22Rv1 (cell line): ENCODE data around the gene PDE9A.

Source experiments
- H3K27ac ChIP-seq: fragments of 450-650 bp; 2 replicates; pipeline ENCODE4 v1.5.1; 2017
- CTCF ChIP-seq: fragments of 450-650 bp; IDR thresholded peaks from 2 replicates; pipeline ENCODE4 v1.5.1; 2017; ENCODE audit warnings: mild to moderate bottlenecking
- ZFX ChIP-seq: fragments of 450-650 bp; IDR thresholded peaks from 2 replicates; pipeline ENCODE4 v1.6.1; 2017; ENCODE audit warnings: antibody characterized with exemption, borderline replicate concordance

The PDE9A gene

DNA sequence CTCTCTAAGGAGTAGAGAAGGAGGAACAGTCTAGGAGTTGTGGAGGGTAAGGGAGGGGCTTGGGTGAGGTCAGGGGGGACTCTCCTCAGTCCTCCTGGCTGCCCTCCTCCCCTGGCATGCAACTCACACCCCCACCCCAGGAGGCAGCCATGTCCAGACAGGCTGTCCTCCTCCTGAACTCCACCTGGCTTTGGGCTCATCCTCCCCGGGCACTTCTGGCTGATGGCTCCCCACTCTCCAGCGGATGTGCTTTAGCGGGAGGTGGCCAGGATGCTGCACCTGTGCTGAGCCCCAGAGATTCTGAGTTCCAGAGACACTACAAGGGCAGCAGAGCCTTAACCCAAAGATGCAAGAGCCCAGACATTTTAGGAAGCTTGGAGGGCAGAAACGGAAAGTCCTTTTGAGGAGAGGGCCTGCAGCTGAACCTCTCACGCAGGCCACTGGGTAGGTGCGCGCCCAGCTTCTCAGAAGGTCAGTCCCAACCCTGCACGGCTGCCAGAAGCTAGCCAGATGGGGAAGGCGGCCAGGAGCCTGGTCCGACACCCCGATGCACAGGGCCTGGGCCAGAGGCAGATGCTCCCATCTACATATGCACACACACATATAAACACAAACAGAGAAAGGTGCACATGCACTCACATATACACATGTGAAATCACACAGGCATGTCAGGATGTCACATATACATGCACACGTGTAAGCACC lies 83.4 kb downstream of the PDE9A start:
- TF ChIP-seq CTCF (no peak), ZFX (no peak)
- no peak overlapping the region for H3K27ac ChIP-seq

DNA sequence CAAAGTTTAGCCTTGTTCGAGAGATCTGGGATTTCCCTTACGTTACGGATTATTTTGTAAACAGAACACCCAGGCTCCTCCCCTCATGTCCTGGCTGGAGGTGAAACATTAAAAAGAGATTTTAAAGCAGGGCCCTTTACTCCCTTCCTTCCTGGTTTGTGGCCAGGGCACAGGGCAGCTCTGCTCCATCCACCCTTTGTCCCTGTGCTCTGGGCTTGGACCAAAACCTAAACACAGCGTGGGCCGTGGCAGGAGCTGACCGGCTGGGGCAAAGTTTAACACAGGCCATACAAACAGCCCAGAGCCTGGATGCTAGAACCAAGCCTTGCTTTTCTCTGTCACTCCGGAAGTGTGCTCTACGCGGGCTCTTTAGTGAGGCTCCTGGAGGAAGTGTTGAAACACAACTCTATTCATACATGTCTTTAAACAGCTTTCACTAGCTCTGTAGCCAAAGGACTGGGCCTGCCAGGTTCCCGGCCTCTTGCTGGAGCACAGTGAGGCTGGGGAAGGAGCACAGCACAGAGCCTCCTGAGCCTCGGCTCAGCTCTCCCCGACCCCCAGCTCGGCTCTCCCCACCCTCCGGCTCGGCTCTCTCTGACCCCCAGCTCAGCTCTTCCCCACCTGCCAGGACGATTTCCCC lies 84.7 kb downstream of the PDE9A start:
- peak overlapping the region; percentile 62 for H3K27ac ChIP-seq
- TF ChIP-seq CTCF = no peak
- no peak for TF ChIP-seq ZFX

GRCh38 chr21:42739061-42739931 lies 85.9 kb downstream of the PDE9A start:
- H3K27ac ChIP-seq = no peak overlapping the region
- TF ChIP-seq ZFX (no peak), CTCF (no peak)

DNA sequence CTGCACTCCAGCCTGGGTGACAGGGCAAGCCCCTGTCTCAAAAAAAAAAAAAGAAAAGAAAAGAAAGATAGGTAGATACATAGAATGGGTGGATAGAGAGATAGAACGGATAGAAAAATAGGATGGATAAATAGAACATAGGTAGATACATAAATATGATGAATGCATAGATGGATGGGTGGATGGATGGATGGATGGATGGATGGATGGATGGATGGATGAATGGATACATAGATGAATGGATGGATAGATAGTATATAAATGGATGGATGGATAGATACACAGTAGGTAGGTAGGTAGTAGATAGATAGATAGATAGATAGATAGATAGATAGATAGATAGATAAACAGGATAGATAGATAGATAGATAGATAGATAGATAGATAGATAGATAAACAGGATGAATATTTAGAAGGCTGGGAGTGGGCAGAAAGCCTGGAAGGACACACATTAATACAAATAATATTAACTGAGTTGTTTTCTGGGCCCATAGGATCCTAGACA lies 87.0 kb downstream of the PDE9A start:
- TF ChIP-seq ZFX (no peak), CTCF (no peak)
- no peak overlapping the region for H3K27ac ChIP-seq

- TF ChIP-seq ZFX = no peak
- TF ChIP-seq CTCF = no peak
- no peak overlapping the region for H3K27ac ChIP-seq
Observed at GRCh38 chr21:42741066-42741465, 87.6 kb downstream of the PDE9A start.

DNA sequence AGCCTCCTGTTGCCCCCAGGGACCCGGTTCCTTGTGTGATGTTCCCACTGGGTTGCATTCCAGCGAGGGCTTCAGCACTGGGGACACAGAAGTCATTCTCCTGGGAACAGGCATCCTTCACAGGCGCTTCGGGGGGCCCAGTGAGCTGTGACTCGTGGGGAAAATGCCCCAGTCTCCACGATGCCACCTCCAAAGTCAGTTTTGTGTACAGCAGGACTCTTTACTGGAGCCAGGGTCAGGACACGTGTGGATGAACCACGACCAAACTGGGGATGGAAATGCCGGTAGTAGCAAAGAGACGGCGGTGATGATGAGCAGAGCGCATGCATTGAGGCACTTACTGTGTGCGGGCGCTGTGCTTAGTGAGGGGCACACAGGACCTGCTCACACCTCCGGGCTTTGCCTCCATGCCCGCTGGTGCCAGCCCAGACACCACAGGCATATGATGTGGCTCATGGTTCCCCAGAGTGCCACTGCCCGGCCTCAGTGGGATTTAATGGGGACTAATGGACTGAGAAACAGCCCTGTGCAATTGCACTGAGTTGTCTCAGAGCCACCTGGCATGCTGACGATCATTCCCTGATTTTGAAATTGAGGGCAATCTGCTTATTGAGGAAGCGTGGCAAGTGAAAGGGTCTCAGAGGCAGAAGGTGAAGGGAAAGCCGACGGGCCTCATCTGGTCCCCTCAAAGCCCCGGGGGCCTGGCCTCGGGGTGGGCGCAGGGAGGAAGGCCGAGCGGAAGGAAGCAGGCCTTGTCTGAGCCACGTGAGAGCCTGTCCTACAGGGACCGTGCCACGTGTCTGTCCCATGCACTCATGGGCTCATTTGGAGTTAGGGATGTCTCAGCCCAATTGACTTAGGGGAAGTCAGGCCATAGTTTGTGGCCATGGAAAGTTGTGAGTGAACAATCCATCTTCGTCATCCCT lies 91.4 kb downstream of the PDE9A start:
- no peak for TF ChIP-seq ZFX
- no peak for TF ChIP-seq CTCF
- no peak overlapping the region for H3K27ac ChIP-seq
